ENCODE data around the gene TDRD9.
"Not testable (repeated sequence)": the region's sequence is repeated elsewhere in the genome, so short reads cannot be mapped to it uniquely, and the experiment has no call there.

Gene TDRD9

GRCh38 chr14:103928011-103928890 lies at the start of gene TDRD9:
TDRD9 (plus strand) TSS chr14:103928456; CDS start chr14:103928510, 54 bp downstream.
- DNase-seq (ENCODE audit: insufficient read length, low spot score) (no peak), FAIRE-seq (no peak)

- FAIRE-seq = no peak
- DNase-seq (ENCODE audit: insufficient read length, low spot score) = no peak
Observed at GRCh38 chr14:103879118-103879569, 49.1 kb upstream of the TDRD9 start.

- no peak for FAIRE-seq
- peak; percentile 46 for DNase-seq (ENCODE audit: insufficient read length, low spot score)
Observed at GRCh38 chr14:103879570-103880347, 48.5 kb upstream of the TDRD9 start.

GRCh38 chr14:103880348-103881267 lies 47.6 kb upstream of the TDRD9 start:
- DNase-seq (ENCODE audit: insufficient read length, low spot score) = no peak

GRCh38 chr14:103881268-103882201 lies 46.7 kb upstream of the TDRD9 start:
- DNase-seq (ENCODE audit: insufficient read length, low spot score) (no peak), FAIRE-seq (no peak)

More at GRCh38 chr14:103880348-103881267, 47.6 kb upstream of the TDRD9 start:
- no peak for FAIRE-seq

GRCh38 chr14:103882503-103883262 lies 45.6 kb upstream of the TDRD9 start:
- FAIRE-seq (no peak), DNase-seq (ENCODE audit: insufficient read length, low spot score) (no peak)

- DNase-seq (ENCODE audit: insufficient read length, low spot score) (no peak), FAIRE-seq (no peak)
Observed at GRCh38 chr14:103883263-103883523, 45.1 kb upstream of the TDRD9 start.

- no peak for FAIRE-seq
- DNase-seq (ENCODE audit: insufficient read length, low spot score) = no peak
Observed at GRCh38 chr14:103884854-103885253, 43.4 kb upstream of the TDRD9 start.

GRCh38 chr14:103885509-103885932 lies 42.7 kb upstream of the TDRD9 start:
- FAIRE-seq (no peak), DNase-seq (ENCODE audit: insufficient read length, low spot score) (no peak)

GRCh38 chr14:103886304-103887169 lies 41.7 kb upstream of the TDRD9 start:
- DNase-seq (ENCODE audit: insufficient read length, low spot score) = no peak
- FAIRE-seq = no peak

- DNase-seq (ENCODE audit: insufficient read length, low spot score) (no peak), FAIRE-seq (no peak)
Observed at GRCh38 chr14:103887170-103887501, 41.1 kb upstream of the TDRD9 start.

GRCh38 chr14:103887557-103888115 lies 40.6 kb upstream of the TDRD9 start:
- no peak for FAIRE-seq
- DNase-seq (ENCODE audit: insufficient read length, low spot score) = no peak

- FAIRE-seq; DNase-seq (ENCODE audit: insufficient read length, low spot score): not testable (repeated sequence)
Observed at GRCh38 chr14:103889002-103889312, 39.3 kb upstream of the TDRD9 start.

GRCh38 chr14:103889313-103890051 lies 38.8 kb upstream of the TDRD9 start:
- DNase-seq (ENCODE audit: insufficient read length, low spot score) (no peak), FAIRE-seq (no peak)

GRCh38 chr14:103890052-103890371 lies 38.2 kb upstream of the TDRD9 start:
- DNase-seq (ENCODE audit: insufficient read length, low spot score) (no peak), FAIRE-seq (no peak)

- DNase-seq (ENCODE audit: insufficient read length, low spot score) (no peak), FAIRE-seq (no peak)
Observed at GRCh38 chr14:103890821-103891666, 37.2 kb upstream of the TDRD9 start.

Measured in GM19239 (cell line).